D721Med (cell line): ENCODE measurements around the gene PHYKPL.
"Not testable (repeated sequence)": the region's sequence is repeated elsewhere in the genome, so short reads cannot be mapped to it uniquely, and the experiment has no call there.

Experiments
- DNase-seq: peaks from one replicate; pipeline ENCODE4 v3.0.0; 2011; ENCODE audit warnings: low spot score; ENCODE audit not compliant: insufficient read length
- FAIRE-seq: peaks from 2 replicates; lab custom pipeline; 2011; peaks lifted over from hg19 to GRCh38; lab: Jason Lieb, UNC
- TF ChIP-seq, protein P1 (sequence below): IDR thresholded peaks from 2 replicates; pipeline ENCODE4 v1.5.1; 2012; ENCODE audit warnings: mild to moderate bottlenecking, control low read depth; ENCODE audit not compliant: insufficient read depth; ENCODE audit errors: missing control alignments

The PHYKPL gene

DNA sequence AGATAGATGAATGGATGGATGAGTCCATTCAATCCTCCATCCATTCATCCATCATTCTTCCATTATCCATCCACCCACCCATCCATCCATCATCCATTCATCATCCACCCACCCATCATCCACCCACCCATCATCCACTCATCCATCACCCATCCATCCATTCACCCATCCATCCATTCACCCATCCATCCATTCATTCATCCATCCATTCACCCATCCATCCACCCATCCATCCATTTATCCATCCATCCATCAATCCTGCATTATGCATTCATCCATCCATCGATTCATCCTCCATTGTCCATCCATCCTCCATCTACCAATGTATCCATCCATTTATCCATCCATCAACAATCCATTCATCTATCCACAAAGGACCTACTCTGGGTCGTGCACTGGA lies 12.8 kb upstream of the PHYKPL start:
- TF ChIP-seq, protein P1, sequence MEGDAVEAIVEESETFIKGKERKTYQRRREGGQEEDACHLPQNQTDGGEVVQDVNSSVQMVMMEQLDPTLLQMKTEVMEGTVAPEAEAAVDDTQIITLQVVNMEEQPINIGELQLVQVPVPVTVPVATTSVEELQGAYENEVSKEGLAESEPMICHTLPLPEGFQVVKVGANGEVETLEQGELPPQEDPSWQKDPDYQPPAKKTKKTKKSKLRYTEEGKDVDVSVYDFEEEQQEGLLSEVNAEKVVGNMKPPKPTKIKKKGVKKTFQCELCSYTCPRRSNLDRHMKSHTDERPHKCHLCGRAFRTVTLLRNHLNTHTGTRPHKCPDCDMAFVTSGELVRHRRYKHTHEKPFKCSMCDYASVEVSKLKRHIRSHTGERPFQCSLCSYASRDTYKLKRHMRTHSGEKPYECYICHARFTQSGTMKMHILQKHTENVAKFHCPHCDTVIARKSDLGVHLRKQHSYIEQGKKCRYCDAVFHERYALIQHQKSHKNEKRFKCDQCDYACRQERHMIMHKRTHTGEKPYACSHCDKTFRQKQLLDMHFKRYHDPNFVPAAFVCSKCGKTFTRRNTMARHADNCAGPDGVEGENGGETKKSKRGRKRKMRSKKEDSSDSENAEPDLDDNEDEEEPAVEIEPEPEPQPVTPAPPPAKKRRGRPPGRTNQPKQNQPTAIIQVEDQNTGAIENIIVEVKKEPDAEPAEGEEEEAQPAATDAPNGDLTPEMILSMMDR: no peak
- DNase-seq (no peak), FAIRE-seq (no peak)

DNA sequence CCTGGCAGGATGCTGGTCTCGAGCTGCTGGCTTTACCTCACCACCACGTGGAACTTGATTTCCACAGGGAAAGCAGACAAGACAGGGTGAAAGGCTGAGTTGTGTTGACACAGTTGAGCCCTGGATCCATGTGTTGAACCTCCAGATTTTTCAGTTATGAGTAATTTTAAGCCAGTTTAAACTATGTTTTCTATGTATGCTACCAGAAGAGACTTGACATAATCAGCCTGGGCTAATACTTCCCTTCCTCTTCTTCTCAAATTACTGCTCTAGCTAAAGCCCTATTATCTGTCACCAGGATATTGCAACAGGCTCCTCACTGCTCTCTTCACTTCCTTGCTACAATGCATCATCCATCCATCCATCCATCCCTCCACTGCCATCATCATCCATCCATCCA lies 12.0 kb upstream of the PHYKPL start:
- DNase-seq (no peak), FAIRE-seq (no peak)

DNA sequence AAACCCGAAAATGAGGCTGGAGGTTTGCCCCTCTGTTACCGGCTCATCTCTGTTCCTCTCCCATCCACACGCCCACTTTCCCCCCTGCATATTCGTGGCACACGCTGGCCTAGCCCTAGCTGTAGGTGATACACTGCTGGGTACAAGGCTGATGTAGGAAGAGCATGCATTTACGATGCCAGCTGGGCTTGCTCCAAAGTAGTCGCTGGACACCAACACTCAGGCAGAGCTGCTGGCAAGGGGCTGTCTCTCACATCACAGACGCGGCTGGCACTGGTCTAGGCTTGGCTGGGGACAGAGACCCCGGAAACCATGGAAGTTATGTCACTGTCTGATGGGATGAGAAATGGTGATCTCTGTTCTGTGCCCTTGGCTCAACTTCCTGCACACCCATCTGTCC lies 9.8 kb upstream of the PHYKPL start:
- FAIRE-seq: no peak
- DNase-seq: no peak
- TF ChIP-seq, protein P1: no peak

More for the DNA sequence above, 12.0 kb upstream of the PHYKPL start:
- TF ChIP-seq, protein P1: no peak

DNA sequence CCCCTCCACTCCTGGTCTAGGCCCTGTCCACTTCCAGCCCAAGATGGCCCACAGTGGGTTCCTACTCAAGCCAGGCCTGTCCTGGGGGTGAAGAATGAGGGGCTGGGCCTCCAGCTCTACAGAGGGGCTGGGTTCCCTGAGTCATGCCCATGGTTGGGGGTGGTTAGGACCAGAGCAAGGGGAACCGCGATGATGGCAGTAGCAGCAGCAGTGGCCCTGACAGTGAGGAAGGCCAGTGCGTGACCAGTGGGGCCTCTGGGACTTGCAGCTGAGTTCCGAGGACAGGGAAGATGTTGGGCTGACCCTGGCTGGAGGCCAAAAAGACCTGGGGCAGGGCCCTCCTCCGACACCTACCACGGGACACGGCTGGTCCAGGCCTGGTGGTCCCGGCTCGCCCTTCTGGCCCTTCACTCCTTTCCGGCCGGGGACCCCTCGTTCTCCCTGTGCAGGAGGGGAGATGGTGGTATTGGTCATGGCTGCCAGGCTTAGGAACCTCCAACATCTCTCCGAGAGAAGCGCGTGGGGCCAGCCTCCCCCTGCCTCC lies 9.2 kb upstream of the PHYKPL start:
- DNase-seq (no peak), FAIRE-seq (no peak)
- TF ChIP-seq, protein P1: no peak

DNA sequence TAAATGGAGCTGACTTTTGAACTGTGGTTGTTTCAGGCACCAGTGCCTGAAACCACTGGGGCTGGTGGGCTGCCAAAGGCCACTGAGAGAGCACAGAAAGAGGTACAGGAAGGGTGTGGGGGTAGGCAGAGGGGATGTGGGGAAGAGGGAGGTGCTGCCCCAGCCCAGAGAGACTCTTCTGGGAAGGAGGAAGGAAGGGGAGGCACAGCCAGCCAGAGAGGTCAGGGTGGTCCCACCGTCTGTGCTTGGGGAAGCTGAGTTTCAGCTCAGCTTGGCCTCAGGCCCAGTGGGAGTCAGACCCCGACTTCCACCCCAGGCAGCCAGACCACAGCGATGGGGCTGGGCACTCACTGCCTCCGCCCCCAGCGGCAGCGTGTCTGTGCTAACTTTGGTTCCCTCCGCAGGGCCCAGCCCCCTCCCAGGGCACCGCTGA lies 8.6 kb upstream of the PHYKPL start:
- DNase-seq: no peak
- no peak for FAIRE-seq

DNA sequence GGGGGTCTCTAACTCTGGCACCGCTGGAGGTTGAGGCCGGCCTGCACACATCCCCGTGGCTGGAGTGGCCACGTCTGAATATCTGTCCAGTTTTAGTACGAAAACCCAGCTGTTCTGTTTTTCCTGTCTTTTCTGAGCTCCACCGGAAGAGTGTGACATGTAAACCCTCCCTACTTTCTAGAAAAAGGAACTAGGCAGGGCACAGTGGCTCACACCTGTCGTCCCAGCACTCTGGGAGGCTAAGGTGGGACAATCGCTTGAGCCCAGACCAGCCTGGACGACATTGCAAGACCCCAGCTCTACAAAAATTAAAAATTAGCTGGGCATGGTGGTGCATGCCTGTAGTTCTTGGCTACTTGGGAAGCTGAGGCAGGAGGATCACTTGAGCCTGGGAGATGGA lies 8.2 kb upstream of the PHYKPL start:
- TF ChIP-seq, protein P1: no peak
- DNase-seq (no peak), FAIRE-seq (no peak)

More for the DNA sequence above, 8.6 kb upstream of the PHYKPL start:
- TF ChIP-seq, protein P1: no peak

DNA sequence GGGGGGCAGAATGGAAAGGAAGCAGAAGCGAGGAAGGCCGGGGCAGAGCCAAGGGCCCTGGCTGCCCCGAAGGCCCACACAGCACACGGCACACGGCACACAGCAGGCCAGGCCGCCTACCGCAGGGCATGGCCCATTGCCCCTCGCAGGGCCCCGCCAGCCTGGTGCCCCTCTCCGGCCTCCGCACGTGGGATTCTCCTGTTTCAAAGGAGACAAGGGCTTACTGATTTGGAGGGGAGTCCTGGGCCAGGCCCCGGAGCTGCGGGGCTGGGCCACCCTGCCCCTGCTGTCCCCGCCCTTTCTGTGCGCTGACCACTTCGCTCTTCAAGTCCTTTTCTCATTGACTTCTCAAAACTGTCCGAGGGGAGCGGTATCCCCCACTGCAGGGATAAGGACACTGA lies 7.7 kb upstream of the PHYKPL start:
- FAIRE-seq (no peak), DNase-seq (no peak)
- TF ChIP-seq, protein P1: no peak

DNA sequence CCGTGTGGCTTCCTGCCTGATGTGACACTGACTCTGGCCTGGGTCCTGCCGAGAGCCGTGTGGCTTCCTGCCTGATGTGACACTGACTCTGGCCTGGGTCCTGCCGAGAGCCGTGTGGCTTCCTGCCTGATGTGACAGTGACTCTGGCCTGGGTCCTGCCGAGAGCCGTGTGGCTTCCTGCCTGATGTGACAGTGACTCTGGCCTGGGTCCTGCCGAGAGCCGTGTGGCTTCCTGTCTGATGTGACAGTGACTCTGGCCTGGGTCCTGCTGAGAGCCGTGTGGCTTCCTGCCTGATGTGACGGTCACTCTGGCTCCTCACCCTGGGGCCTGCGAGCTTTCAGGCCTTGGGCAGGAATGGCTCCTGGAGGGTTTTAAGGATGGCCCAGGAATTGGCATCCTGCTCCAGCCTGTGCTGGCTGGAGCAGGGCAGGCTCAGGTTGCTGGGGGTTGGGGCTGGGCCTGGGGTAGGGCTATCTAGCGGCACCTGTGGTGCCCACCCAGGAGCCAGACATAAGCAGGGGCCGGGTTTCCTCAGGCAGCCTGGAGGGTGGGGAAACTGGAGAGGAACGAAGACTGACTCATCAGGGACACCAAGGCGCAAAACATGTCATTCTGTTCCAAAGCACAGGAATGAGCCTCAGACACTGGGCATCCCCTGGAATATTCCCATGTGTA lies 7.2 kb upstream of the PHYKPL start:
- not testable (repeated sequence) for DNase-seq, FAIRE-seq
